Left renal cortex interstitium (tissue), 4 donors: ENCODE results near the gene KRT73. TPM values are rescaled to one million over a fixed set of nuclear protein-coding genes. Genes with fewer than 3 reads are reported as not detected.
"Not testable (repeated sequence)": the region's sequence is repeated elsewhere in the genome, so short reads cannot be mapped to it uniquely, and the experiment has no call there.

Source experiments
- DNase-seq, 4 donors: peaks; one replicate each; pipeline ENCODE4 v3.0.0-alpha.2; 2013; ENCODE audit warnings: low read depth in 4 of 4, low spot score in 2 of 4, missing footprints in 1 of 4
- polyA plus RNA-seq, 4 donors: library from polyadenylated mRNA; unstranded; fragments of 120-200 nt; gene quantifications; one replicate each; pipeline ENCODE4 v1.2.1, GENCODE V29; 2013; ENCODE audit not compliant: insufficient read length in 4 of 4

Gene KRT73
- polyA plus RNA-seq, 4 donors, result 0.06 TPM; not detected in 3

DNA sequence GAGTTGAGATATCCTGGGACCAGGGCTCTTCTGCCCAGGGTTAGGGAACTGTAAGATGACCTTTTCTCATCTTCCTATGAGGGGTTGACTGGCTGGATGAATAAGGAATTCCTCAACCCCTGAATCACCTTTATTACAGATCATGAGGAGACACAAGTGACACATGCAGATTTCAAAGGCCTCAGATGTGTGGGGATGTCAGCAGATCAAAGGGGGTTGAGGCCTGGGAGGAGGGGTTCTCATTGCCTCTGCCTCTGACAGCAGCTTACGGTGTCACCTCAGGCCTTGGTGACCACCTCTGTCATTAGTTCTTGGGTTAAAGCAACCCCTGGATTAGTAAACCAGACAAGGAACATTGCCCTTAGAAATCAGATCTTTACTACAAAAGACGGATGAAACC is 15.0 kb downstream of the KRT73 start:
- DNase-seq, result no peak

DNA sequence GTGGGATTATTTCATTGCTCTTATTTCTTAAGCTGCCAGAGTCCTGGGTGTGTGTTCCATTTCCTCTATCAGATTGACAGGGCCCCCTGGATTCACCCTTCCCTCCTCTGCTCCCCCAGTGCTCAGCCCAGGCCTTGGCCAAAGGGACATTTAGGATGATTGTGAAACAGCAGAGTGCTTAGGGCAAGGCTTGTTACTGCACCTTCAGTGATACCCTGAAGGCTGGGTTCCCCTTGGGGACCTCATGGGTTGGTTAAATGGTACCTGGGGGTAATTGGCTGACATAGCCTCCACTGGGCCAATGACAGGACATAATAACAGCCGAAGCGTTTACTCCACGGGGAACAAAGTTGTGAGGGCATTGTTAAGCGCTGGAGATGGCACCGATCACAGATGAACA is 15.8 kb downstream of the KRT73 start:
- no peak for DNase-seq

DNA sequence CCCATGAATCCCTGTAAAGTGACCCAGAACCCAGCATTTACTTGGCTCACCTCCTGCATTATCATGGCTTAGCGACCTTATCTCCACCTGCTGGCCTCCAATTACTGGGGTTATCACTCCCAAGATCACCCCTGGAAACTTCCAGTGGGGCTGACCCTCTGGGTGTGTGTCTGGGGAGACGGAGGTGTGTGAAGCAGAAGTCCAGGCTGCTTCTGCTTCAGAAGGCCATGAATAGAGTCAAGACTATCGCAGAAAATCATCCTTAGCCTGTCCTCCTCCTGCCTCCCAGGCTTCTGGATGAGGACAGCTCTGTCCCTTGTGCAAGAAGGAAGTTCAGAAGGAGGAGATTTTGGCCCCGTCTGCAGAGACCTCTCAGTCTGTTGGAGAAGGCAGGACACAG is 16.7 kb downstream of the KRT73 start:
- no peak for DNase-seq

DNA sequence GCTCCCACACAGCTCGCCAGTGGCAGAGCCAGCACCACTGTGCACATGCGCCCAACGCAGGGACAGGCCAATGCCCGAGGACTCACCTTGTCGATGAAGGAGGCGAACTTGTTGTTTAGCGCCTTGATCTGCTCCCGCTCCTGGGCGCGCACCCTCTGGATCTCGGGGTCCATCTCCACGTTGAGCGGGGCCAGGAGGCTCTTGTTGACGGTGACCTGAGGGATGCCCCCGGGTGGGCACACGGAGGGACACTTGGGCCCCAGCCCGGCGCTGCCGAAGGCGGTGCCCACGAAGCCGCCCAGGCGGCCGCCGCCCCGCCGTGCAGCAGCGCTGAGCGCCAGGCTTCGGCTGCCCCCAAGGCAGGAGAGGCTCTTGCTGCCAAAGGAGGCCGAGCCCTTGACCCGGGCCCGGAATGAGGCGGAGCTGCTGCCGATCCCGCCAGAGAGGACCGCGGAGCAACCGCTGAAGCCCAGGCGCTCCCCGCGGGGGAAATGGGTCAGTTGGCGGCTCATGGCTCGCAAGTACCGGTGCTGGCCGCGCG is 17.3 kb downstream of the KRT73 start, which contains the start of gene KRT72:
Gene KRT72, minus strand, starts transcription at position 523 of the 541 bp plus-strand sequence. Its CDS starts 11 bp downstream, at position 512.
- no peak for DNase-seq

DNA sequence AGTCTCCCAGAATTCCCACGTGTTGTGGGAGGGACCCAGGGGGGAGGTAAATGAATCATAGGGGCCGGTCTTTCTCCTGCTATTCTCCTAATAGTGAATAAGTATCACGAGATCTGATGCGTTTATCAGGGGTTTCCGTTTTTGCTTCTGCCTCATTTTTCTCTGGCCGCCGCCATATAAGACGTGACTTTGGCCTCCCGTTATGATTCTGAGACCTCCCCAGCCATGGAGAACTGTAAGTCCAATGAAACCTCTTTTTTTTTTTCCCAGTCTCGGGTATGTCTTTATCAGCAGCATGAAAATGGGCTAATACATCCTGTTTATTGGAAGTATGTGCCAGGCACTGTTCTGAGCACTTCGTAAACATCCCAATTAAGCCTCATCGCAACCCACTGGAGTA is 17.9 kb downstream of the KRT73 start:
- no peak for DNase-seq

DNA sequence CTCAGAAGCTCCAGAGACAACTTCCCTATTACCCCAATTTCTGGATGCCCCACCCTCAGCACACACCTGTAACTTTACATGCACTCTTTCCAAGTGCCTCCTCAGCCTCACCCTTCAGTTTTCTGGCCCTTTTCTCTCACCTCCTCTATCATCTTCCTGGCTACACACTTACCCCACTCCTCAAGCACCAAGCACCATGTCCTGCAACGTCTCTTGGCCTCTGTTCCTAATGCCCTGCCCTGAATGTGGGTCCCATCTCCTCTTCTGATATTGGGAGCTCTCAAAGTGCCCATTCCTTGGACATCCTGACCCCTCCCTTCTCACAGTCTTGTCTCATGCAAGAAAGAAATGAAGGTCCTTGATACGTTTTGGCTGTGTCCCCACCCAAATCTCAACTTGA is 18.3 kb downstream of the KRT73 start:
- no peak for DNase-seq

DNA sequence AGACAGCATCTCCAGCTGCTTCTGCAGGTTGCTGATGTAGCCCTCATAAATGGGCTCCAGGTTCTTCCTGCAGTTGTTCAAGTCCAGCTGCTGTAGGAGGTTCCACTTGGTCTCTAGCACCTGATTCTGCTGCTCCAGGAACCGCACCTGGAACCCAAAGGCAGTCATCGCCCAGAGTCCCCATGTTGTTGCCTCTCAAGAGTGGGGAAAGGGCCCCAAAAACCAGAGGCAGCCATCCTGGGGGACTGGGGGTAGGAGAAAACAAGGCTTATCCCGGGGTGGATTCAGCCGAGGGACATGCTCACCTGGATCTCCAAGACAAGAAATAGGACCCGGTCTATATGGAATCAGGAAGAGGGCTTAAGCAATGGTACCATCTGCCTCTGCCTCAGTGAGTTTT is 19.4 kb downstream of the KRT73 start:
- no peak for DNase-seq

DNA sequence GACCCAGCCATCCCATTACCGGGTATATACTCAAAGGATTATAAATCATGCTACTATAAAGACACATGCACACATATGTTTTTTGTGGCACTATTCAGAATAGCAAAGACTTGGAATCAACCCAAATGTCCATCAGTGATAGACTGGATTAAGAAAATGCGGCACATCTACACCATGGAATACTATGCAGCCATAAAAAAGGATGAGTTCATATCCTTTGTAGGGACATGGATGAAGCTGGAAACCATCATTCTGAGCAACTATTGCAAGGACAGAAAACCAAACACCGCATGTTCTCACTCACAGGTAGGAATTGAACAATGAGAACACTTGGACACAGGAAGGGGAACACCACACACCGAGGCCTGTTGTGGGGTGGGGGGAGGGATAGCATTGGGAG is 24.1 kb downstream of the KRT73 start:
- not testable (repeated sequence) for DNase-seq

DNA sequence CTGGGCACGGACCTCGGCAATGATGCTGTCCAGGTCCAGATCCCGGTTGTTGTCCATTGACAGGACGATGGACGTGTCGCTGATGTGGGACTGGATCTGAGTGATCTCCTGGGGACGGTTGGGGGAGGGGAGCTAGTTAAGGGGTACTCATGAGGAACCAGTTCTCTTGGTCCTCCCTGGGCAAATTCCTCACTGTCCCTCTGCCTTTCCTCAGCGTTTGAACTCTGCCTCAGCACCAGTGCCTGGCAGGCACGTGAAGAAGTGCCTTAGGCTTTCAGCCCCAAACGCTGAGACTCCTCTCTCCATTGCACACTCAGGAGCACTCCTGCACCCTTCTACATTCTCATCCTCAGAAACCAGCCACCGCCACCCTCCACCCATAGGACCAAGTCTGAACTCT is 26.8 kb downstream of the KRT73 start:
- DNase-seq, result no peak

DNA sequence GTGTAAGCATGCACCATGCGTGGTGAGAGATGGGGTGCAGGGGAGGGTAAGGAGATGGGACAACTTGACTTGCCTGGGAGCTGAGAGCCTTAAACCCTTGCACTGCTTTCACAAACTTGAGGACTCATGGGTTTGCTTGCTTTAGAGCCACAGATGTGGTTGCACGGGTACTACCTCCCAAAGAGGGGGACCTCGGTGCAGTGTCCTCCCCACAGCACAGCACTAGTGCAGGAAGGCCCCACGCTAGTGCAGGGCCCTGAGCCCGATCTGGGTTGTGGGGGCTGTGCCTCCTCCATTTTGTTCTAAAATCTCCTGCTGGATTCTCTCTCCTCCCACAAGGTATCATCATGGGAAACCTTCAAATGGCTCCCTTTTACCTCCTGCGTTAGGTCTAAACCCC is 28.3 kb downstream of the KRT73 start:
- DNase-seq, result no peak

DNA sequence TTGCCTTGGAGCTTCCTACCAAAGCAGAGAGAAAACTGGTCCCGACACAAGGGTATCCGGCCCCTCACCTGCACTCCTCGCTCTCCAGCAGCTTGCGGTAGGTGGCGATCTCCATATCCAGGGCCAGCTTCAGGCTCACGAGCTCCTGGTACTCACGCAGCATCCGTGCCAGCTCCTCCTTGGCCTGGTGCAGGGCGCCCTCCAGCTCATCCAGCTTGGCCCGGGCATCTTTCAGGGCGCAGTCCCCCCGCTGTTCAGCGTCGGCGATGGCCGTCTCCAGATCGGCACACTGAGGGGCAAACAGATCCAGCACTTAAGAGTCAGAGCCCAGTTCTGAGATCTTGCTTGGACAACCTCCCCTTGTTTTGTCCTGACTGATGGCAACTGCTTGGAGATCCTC is 30.8 kb downstream of the KRT73 start:
- DNase-seq, result no peak

DNA sequence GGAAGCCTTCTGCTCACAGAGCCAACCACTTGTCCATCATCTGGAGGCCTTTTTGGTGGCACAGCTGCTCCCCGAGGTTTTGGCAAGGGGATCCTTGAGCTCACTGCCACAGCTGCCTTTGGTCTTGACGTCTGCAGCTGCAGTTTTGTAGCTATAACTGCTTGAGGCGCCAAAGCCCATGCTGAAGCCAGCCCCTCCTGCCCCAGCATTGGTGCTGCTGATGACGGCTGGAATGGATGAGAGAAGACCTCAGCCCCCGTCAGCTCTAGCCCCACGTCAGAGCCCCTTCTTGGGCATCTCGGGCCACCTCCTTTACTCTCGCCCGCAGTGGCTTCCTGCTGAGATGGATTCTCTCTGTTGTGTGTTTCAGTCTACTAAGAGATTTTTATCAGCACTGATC is 32.4 kb downstream of the KRT73 start:
- DNase-seq, result no peak

DNA sequence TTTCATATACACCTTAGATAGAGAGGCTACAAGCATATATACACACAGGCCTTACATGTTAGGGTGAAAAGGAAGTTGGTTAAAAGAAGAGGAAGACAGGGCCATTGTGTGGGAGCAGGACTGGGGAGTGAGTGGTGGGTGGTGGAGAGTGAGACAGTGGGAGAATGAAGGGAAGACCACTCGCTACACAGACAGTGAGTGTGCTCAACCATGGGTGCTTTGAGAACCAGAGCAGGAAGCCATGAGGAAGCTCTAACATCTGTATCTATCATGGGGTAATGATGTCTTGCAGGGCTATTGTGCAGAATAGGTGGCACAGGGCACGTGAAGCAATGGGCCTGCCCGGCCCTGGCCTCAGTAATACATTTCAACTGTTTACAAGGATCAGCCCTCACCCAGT is 33.3 kb downstream of the KRT73 start:
- DNase-seq, result no peak

DNA sequence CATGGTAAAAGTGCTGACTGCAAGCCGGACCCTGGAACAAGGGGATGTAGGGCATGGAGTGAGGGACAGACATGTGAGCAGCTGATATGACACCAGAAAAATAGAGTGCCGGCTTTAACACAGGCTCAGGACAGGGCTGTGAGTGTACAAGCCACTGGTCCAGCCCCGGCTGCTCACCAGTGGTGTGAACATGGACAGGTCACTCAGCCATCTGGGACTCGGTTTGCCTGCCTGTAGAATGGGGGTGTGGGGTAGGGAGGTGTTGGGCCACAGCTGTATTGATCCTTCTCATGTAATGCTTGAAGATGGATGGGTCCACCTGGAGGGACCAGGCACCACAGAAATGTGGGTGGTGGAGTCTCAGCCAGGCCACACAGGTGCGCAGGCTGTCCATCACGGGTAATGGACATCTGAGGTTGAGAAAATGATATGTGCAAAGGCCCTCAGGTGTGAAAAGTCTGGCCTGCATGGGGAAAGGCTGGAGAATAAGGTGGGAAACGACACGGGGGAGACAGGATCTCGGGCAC is 34.1 kb downstream of the KRT73 start:
- DNase-seq, result no peak

DNA sequence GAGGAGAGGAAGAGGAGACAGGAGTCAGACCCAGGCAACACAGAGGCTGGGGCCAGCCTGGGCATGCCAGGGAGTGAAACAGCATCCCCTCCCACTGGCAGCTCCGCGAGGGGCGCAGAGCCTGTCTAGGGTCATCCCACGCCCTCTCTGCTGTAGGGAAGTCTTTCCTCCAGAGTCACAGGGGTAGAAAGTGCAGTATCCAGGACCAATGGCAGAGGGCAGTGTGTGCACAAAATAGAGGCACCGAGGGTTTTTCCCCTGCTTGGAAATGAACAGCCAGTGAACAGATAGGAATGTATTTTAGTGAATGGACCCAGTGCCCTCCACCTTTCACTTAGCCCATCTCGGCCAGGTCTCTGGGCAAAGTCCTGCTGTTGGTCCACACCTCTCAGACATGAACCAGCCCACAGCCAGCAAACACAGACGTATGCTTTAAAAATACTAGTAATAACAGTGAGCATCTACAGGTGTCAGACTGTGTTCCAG is 35.3 kb downstream of the KRT73 start:
- DNase-seq, result peak; percentile 13 to 50 (median 29)

DNA sequence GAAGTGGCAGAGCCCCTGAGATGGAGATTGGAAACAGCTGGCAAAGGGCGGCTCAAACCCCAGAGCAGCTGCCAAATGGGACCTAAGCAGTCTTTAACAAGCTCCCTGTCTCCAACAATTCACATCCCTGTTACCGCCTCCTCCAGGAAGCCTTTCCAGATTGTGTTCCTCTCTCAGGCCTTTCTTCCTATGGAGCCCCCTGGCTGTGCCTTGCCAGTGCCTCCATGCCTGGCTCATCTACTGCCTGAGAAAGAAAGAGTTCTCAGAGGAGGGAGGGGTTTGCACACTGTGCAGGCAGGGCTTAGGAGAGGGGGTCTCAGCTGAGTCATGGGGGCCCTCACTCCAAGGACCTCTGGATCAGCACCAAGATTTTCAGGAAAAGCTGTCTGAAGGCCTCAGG is 35.9 kb downstream of the KRT73 start:
- no peak for DNase-seq

DNA sequence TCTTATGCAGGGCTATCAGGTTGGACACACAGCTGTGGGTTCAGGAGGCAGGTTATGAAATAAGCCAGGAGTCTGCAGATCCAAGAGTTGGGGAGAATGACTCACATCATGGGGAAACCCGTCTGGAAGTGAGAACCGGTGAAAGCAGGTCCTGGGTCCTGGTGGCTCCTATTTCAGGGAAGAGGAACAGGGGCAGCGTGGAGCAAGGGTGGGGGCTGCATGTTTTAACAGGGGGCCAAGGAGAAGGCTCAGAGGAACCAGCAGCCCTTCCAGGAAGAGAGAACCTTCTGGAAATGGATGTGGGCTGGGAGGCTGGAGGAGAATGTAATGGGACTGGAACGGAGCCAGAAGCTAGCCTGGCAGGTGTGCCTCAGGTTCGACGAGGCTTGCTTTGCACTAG is 36.9 kb downstream of the KRT73 start:
- DNase-seq, result no peak

DNA sequence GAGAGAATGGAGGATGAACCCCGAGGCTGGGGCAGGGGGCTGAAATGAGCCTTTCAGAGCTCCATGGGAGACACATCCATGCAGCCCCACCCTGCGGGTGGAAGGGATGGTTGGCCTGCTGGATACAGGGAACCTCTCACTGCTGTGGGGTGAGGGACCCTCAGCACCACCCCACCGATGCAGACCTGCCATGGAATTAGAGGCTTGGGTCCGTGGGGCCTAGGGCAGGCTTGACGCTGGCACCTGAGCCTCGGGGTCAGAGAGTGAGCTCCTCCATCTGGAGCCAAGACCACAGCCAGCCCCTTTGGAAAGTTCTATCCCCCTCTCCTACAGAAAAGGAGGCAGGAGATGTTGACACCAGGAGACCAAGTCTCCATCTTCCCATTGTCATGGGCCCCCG is 37.3 kb downstream of the KRT73 start:
- DNase-seq, result no peak

DNA sequence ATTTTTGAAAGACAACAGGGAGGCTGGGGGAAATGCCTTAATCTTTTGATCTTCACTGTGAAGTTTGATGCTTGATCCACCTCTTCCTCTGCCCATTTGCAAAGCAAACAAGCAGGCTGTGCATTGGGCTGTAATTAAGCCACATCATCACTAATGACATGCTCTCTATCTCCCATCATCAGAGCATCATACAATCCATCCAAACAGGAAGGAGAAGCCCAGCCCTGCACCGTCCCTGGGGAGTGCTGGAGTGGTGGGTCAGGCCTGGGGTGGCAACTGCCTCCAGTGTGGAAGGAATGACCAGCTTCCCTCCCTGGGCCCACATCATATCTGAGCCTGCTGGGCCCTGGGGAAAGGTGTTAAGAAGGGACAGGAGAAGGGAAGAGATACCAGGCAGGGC is 37.9 kb downstream of the KRT73 start:
- no peak for DNase-seq

DNA sequence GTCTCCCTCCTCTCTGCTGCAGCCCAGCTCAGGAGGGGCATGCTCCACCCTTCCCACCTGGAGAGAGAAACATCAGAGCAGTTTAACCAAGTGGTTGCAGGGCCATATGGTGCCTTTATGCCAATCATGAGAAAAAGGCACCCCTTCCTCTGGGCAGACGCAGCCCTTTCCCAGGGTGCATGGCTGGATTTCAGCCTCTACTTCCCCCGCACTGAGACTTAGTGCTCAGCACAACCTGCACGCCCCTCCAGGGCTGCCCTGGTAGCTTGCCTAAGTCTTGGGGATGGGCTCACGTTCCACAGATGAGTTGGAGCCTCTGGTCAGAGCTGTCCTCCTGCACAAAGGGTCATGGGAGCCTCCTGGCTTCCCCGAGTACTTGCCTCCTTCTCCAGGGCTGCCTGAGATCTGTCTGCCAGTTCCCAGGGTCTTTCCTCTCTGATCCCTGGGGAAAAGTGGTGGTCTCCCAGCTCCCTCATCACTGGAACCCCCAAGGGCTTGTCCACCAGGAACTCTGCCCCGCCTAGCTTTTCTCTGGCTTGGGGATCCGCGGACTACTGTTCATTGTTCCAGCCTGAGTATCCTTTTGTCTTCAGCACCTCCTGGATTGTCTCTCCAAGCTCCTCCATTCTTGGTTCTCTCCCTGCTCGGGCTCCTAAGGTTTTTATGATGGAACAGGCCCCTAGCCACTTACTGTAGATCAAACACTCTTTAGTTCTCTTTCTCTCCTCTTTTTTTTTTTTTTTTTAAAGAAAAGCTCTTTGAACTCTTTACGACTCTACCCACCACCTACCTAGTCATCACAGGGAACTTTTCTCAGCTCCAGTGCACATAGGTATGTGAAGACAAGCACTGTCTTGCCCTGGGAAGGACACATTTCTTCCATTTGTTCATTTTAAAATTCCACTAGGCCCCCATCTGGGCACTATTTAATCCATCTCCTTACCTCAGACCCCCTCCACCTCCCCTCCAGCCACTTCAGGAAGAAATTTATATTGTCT is 38.6 kb downstream of the KRT73 start:
- DNase-seq, result no peak

DNA sequence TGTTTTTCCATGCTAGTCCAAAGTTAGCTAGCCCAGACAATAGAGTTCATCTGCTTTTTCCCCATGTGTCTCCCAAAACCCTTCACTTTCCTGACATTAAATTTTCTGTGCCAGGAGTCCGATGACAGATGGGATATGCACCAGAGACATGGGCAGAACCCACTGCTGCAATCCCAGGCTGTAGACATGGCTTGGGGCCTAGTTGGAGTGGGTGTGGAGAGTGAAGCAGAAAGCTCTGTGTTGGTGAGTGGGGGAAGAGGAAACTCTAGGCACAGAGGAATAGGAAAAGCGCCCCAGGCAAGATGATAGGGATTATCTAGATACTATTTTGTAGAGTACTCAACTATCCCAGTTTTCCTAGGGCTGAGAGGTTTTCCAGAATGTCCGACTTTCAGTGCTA is 39.9 kb downstream of the KRT73 start:
- DNase-seq, result no peak

DNA sequence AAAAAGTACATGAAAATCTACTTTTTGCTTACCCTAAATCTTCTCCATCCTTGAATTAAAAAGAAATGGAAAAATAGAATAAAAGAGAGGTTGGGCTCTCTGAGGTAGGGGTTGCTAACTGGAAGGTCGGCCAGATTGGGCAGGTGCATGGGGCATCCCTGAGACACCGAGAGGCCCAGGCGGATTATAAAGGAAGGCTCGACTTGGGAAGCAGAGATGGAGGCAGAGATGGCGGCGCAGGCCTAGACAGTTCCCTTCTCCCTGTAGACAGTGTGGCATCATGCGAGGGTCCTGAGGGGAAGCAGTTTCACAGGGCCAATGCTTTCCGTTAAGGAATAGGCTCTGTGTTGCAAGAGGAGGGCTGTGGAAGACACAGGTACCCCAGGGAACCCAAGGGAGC is 41.0 kb downstream of the KRT73 start:
- no peak for DNase-seq
